Uterus (tissue), 4 donors: ENCODE data around the gene CDC42EP2. TPM values are rescaled to one million over a fixed set of nuclear protein-coding genes. Genes with fewer than 3 reads are reported as not detected.
A peak's percentile ranks its signal among the peaks of the same experiment; 100 is the strongest.

Experiments used
- DNase-seq, 2 donors: peaks; one replicate each; pipeline ENCODE4 v3.0.0-alpha.2; 2019 to 2020
- H3K27ac ChIP-seq, 2 donors: fragments of 200-600 bp; sonication (generic); 1 replicate in 1 of 2; 2 replicates in 1 of 2; pipeline ENCODE4 v1.5.1; 2016 to 2018
- H3K27me3 ChIP-seq, 2 donors: fragments of 200-600 bp; sonication (generic); one replicate each; pipeline ENCODE4 v1.5.1; 2018 to 2019; ENCODE audit warnings: control low read depth in 1 of 2
- H3K36me3 ChIP-seq, 2 donors: fragments of 200-600 bp; sonication (generic); one replicate each; pipeline ENCODE4 v1.5.1; 2019; ENCODE audit warnings: control low read depth in 1 of 2
- H3K4me1 ChIP-seq, 2 donors: fragments of 200-600 bp; sonication (generic); one replicate each; pipeline ENCODE4 v1.5.1; 2018 to 2019; ENCODE audit warnings: control low read depth in 1 of 2
- H3K4me3 ChIP-seq, 2 donors: fragments of 200-600 bp; sonication (generic); 1 replicate in 1 of 2; 2 replicates in 1 of 2; pipeline ENCODE4 v1.5.1; 2018 to 2019; ENCODE audit warnings: mild to moderate bottlenecking in 1 of 2
- H3K9me3 ChIP-seq, 2 donors: fragments of 200-600 bp; sonication (generic); one replicate each; pipeline ENCODE4 v1.5.1; 2019; ENCODE audit warnings: control low read depth in 1 of 2
- CTCF ChIP-seq, 4 experiments: fragments of 200-600 bp in 2 of 4; fragments of 450-650 bp in 2 of 4; sonication (generic) in 2 of 4; IDR thresholded peaks; one replicate each; pipeline ENCODE4 v1.5.1; 2016 to 2019; ENCODE audit warnings: antibody characterized with exemption in 4 of 4, mild to moderate bottlenecking in 2 of 4, moderate library complexity in 1 of 4
- POLR2A ChIP-seq, 2 donors: fragments of 450-650 bp; IDR thresholded peaks; one replicate each; pipeline ENCODE4 v1.6.1; 2016; ENCODE audit warnings: antibody characterized with exemption in 2 of 2, mild to moderate bottlenecking in 1 of 2, moderate library complexity in 1 of 2
- intact Hi-C: fragments of 100-400 bp; cut with DNase I; formaldehyde crosslinking; loops from one replicate; pipeline ENCODE4 v1.15.1; 2023; ENCODE audit warnings: low total_unique reads
- total RNA-seq, 4 donors: library from RNA; depleted of rRNA in 3 of 4; stranded (reverse); fragments of >200 nt in 3 of 4; gene quantifications; one replicate each; pipeline versions ENCODE4 v1.1.0 to v1.2.4, GENCODE V29; 2014 to 2023
- donor health status: DM: yes; HTN: yes; CAD: no.

The CDC42EP2 gene
- total RNA-seq, 4 donors from 2014 or later: 9.7 to 65.3 (median 33.2) TPM

- peak; percentile 71 to 87 for DNase-seq
- intact Hi-C loops: no loop called here
Observed at GRCh38 chr11:65317025-65317786, 2.5 kb downstream of the CDC42EP2 start.

GRCh38 chr11:65320386-65321075, 5.9 kb downstream of the CDC42EP2 start:
- no peaks in the 10 kb centered on the region for H3K36me3 ChIP-seq
- H3K4me3 ChIP-seq: no peak overlapping the region
- no peaks in the 10 kb centered on the region for H3K27me3 ChIP-seq
- H3K27ac ChIP-seq: peak overlapping the region; percentile 12 to 57
- no peaks in the 10 kb centered on the region for H3K9me3 ChIP-seq
- intact Hi-C loops: no loop called here
- DNase-seq: no peak
- TF ChIP-seq CTCF (IDR thresholded peaks at IDR 0.05) (no peak), POLR2A (IDR thresholded peaks at IDR 0.05) (no peak)
- peaks cover 0 to 8% of the 10 kb centered on the region in 2 donors for H3K4me1 ChIP-seq

More at GRCh38 chr11:65317025-65317786, 2.5 kb downstream of the CDC42EP2 start:
- Histone ChIP-seq H3K4me1 (peaks cover 0 to 8% of the 10 kb centered on the region in 2 donors), H3K27ac (peak overlapping the region; percentile 91 to 94), H3K9me3 (no peaks in the 10 kb centered on the region), H3K36me3 (no peaks in the 10 kb centered on the region), H3K4me3 (peak overlapping the region; percentile 91 to 99), H3K27me3 (no peaks in the 10 kb centered on the region)
- TF ChIP-seq CTCF (IDR thresholded peaks at IDR 0.05) (no peak), POLR2A (IDR thresholded peaks at IDR 0.05) (no peak)

DNA sequence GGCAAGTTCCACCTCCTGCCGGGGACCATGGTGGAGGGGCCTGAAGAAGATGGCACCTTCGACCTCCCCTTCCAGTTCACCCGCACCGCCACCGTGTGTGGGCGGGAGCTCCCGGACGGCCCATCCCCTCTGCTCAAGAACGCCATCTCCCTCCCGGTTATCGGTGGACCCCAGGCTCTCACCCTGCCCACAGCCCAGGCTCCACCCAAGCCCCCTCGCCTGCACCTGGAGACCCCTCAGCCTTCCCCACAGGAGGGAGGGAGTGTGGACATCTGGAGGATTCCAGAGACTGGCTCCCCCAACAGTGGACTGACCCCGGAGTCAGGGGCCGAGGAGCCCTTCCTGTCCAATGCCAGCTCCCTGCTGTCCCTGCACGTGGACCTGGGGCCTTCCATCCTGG, 6.4 kb downstream of the CDC42EP2 start:
- Histone ChIP-seq H3K27ac (peak overlapping the region; percentile 12 to 57), H3K4me1 (peaks cover 0 to 8% of the 10 kb centered on the region in 2 donors)
- intact Hi-C loops: no loop called here

DNA sequence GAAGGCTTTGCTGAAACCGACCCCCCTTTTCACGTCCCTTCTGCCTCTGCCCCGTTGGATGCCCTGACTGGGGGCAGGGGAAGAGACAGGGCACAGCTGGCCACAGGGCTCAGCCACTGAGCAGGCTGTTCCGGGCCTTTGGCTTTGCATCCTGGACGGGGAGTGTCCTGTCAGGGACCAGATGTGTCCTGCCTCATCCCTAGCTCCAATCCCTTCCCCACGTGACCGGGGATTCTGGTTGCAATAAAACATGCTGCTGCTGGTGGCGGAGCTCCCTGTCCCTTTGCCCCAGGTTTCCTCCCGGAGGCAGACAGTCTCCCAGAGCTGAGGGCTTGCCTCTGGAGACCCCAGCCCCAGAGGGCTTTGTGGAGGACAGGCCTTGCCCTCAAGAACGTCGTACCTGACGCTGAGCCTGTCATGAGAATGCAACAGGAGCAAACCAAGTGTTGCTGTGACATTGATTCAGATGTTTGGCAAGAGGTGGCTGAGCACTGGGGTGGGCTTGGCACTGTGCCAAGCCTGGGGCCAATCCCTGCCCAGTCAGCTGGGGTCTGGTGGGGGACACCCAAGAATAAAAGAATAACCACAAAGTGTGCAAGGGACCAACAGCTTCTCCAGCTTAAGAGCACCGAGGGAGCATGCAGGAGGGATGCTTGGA, 7.3 kb downstream of the CDC42EP2 start:
- Histone ChIP-seq H3K36me3 (no peaks in the 10 kb centered on the region), H3K4me1 (peaks cover 0 to 8% of the 10 kb centered on the region in 2 donors), H3K27me3 (no peaks in the 10 kb centered on the region), H3K9me3 (no peaks in the 10 kb centered on the region), H3K27ac (peak overlapping the region; percentile 12 to 57), H3K4me3 (no peak overlapping the region)
- TF ChIP-seq POLR2A (IDR thresholded peaks at IDR 0.05): no peak
- no peak for TF ChIP-seq CTCF (IDR thresholded peaks at IDR 0.05)
- DNase-seq: peak; percentile 50 to 65
- intact Hi-C loops: no loop called here

More for the DNA sequence above, 6.4 kb downstream of the CDC42EP2 start:
- Histone ChIP-seq H3K27me3 (no peaks in the 10 kb centered on the region), H3K36me3 (no peaks in the 10 kb centered on the region), H3K9me3 (no peaks in the 10 kb centered on the region), H3K4me3 (no peak overlapping the region)
- TF ChIP-seq CTCF (IDR thresholded peaks at IDR 0.05): no peak
- no peak for TF ChIP-seq POLR2A (IDR thresholded peaks at IDR 0.05)
- DNase-seq: no peak
